Smooth muscle cell of the brain vasculature (primary cell): ENCODE results near the gene CGNL1.

Experiments used
- DNase-seq: peaks from one replicate; pipeline ENCODE4 v3.0.0-alpha.2; 2012; ENCODE audit warnings: low read depth, low spot score

Gene CGNL1

GRCh38 chr15:57595011-57595866, 218.9 kb downstream of the CGNL1 start:
- no peak for DNase-seq

- no peak for DNase-seq
Observed at GRCh38 chr15:57596301-57596855, 220.1 kb downstream of the CGNL1 start.

GRCh38 chr15:57596978-57597377, 220.7 kb downstream of the CGNL1 start:
- no peak for DNase-seq

- no peak for DNase-seq
Observed at GRCh38 chr15:57597431-57597830, 221.1 kb downstream of the CGNL1 start.

- no peak for DNase-seq
Observed at GRCh38 chr15:57598346-57598745, 222.0 kb downstream of the CGNL1 start.

GRCh38 chr15:57599296-57599810, 223.0 kb downstream of the CGNL1 start:
- no peak for DNase-seq

- DNase-seq = no peak
Observed at GRCh38 chr15:57600197-57600596, 223.9 kb downstream of the CGNL1 start.
